HCT116 (cell line): ENCODE measurements around the gene CUBN. TPM values are rescaled to one million over a fixed set of nuclear protein-coding genes. Genes with fewer than 3 reads are reported as not detected.

Experiments used
- ATAC-seq: fragments of 200-7000 bp; cut with Tn5 transposase; 2 replicates; pipeline ENCODE4 v1.9.1; 2020; ENCODE audit warnings: mild to moderate bottlenecking, moderate library complexity
- BruUV-seq: library from RNA; stranded (reverse); fragments of 400-500 nt; replicated peaks from 2 replicates; lab custom pipeline; 2021; lab: Mats Ljungman, UMichigan
- CTCF ChIA-PET: fragments of 300-600 bp; sonication (Branson Sonifier 250); formaldehyde crosslinking; loops from one replicate; lab custom pipeline; 2021; ENCODE audit warnings: antibody characterized with exemption; lab: Charles Lee
- POLR2A ChIA-PET: fragments of 300-600, 350-600 bp; sonication (Branson Sonifier 250); formaldehyde crosslinking; loops from one replicate; lab custom pipeline; 2021; ENCODE audit warnings: antibody characterized with exemption; lab: Charles Lee
- RAD21 ChIA-PET, 2 experiments: fragments of 300-600 bp; sonication (Branson Sonifier 250); formaldehyde crosslinking; loops; one replicate each; lab custom pipeline; 2023; ENCODE audit warnings: low total read pairs in 2 of 2; ENCODE audit not compliant: uncharacterized antibody in 2 of 2, unreplicated experiment in 2 of 2, low non-redundant PET in 1 of 2; lab: Charles Lee
- DNase-seq: peaks from one replicate; pipeline ENCODE4 v3.0.0-alpha.2; 2010; ENCODE audit warnings: low read depth, low spot score
- H2AFZ ChIP-seq: fragments of 200-600 bp; shearing (Covaris generic), sonication (generic); 2 replicates; pipeline ENCODE4 v1.6.1; 2017; ENCODE audit warnings: low read depth, mixed run types, mixed read lengths, antibody characterized with exemption, low read length; ENCODE audit not compliant: poor library complexity, severe bottlenecking
- H3K27ac ChIP-seq: 2 replicates; pipeline ENCODE4 v1.5.1; 2012; ENCODE audit warnings: low read depth, low read length
- H3K27me3 ChIP-seq: fragments of 200-600 bp; sonication (generic); 2 replicates; pipeline ENCODE4 v1.6.1; 2016; ENCODE audit warnings: mixed run types, low read length, mixed read lengths; ENCODE audit not compliant: insufficient read depth
- H3K36me3 ChIP-seq, 2 experiments: fragments of 200-500 bp in 1 of 2; fragments of 200-600 bp in 1 of 2; sonication (Bioruptor generic) in 1 of 2; sonication (generic) in 1 of 2; 2 replicates each; pipeline versions ENCODE4 v1.5.1 to v1.6.1; 2014 to 2016; ENCODE audit warnings: low read length in 2 of 2, inconsistent platforms in 1 of 2, mixed read lengths in 1 of 2, mixed run types in 1 of 2; ENCODE audit not compliant: insufficient read depth in 2 of 2, control insufficient read depth in 1 of 2
- H3K4me1 ChIP-seq, 2 experiments: fragments of 200-600 bp in 1 of 2; sonication (generic) in 1 of 2; 2 replicates each; pipeline versions ENCODE4 v1.5.1 to v1.6.1; 2012 to 2017; ENCODE audit warnings: low read length in 2 of 2, inconsistent platforms in 1 of 2, mild to moderate bottlenecking in 1 of 2, mixed read lengths in 1 of 2, mixed run types in 1 of 2, moderate library complexity in 1 of 2; ENCODE audit not compliant: insufficient read depth in 2 of 2, control insufficient read depth in 1 of 2
- H3K4me2 ChIP-seq: fragments of 200-600 bp; sonication (generic); 2 replicates; pipeline ENCODE4 v1.6.1; 2017; ENCODE audit warnings: mixed run types, low read length, mixed read lengths
- H3K4me3 ChIP-seq, 2 experiments: fragments of 200-600 bp in 1 of 2; sonication (generic) in 1 of 2; replicated peaks in 1 of 2; 2 replicates each; pipeline ENCODE4 v1.5.1; 2011 to 2016; ENCODE audit warnings: low read length in 2 of 2, control low read depth in 1 of 2, low read depth in 1 of 2, mild to moderate bottlenecking in 1 of 2, mixed read lengths in 1 of 2, mixed run types in 1 of 2
- H3K79me2 ChIP-seq: fragments of 200-600 bp; sonication (generic); 2 replicates; pipeline ENCODE4 v1.6.1; 2017; ENCODE audit warnings: mild to moderate bottlenecking, mixed run types, low read length, moderate library complexity, mixed read lengths; ENCODE audit not compliant: insufficient read depth
- H3K9ac ChIP-seq: fragments of 200-600 bp; sonication (generic); 2 replicates; pipeline ENCODE4 v1.6.1; 2016; ENCODE audit warnings: low read length, mixed read lengths
- H3K9me2 ChIP-seq: fragments of 200-600 bp; sonication (generic), shearing (Covaris generic); 2 replicates; pipeline ENCODE4 v1.6.1; 2017; ENCODE audit warnings: mixed run types, mild to moderate bottlenecking, moderate library complexity; ENCODE audit not compliant: insufficient read depth
- H3K9me3 ChIP-seq, 2 experiments: fragments of 200-500 bp in 1 of 2; fragments of 200-600 bp in 1 of 2; sonication (Bioruptor generic) in 1 of 2; sonication (generic) in 1 of 2; 2 replicates each; pipeline ENCODE4 v1.6.1; 2014 to 2017; ENCODE audit warnings: low read length in 2 of 2, mixed read lengths in 2 of 2, inconsistent platforms in 1 of 2, low read depth in 1 of 2, mild to moderate bottlenecking in 1 of 2, mixed run types in 1 of 2, moderate library complexity in 1 of 2; ENCODE audit not compliant: control insufficient read depth in 1 of 2, insufficient read depth in 1 of 2
- H4K20me1 ChIP-seq: fragments of 200-600 bp; sonication (generic), shearing (Covaris generic); 2 replicates; pipeline ENCODE4 v1.6.1; 2017; ENCODE audit warnings: mixed run types, mild to moderate bottlenecking, moderate library complexity; ENCODE audit not compliant: insufficient read depth
- CTCF ChIP-seq, 3 experiments: fragments of 200-600 bp in 1 of 3; sonication (generic) in 1 of 3; IDR thresholded peaks in 2 of 3; conservative IDR thresholded peaks in 1 of 3; 2 replicates each; pipeline ENCODE4 v1.5.1; 2012 to 2017; ENCODE audit warnings: low read depth in 2 of 3, low read length in 2 of 3, antibody characterized with exemption in 1 of 3, borderline replicate concordance in 1 of 3, control low read depth in 1 of 3, mild to moderate bottlenecking in 1 of 3, mixed read lengths in 1 of 3, mixed run types in 1 of 3, moderate library complexity in 1 of 3; ENCODE audit not compliant: insufficient read depth in 1 of 3
- EGR1 ChIP-seq: IDR thresholded peaks from 2 replicates; pipeline ENCODE4 v1.6.1; 2012; ENCODE audit warnings: low read depth
- EZH2phosphoT487 ChIP-seq: fragments of 200-600 bp; IDR thresholded peaks from 2 replicates; pipeline ENCODE4 v1.6.1; 2018; ENCODE audit warnings: antibody characterized with exemption, borderline replicate concordance
- POLR2A ChIP-seq: IDR thresholded peaks from 2 replicates; pipeline ENCODE4 v1.7.0; 2011; ENCODE audit warnings: borderline replicate concordance; ENCODE audit not compliant: insufficient read depth, insufficient read length; ENCODE audit errors: extremely low read depth
- RAD21 ChIP-seq: IDR thresholded peaks from 2 replicates; pipeline ENCODE4 v1.6.1; 2012; ENCODE audit warnings: low read depth, mild to moderate bottlenecking
- SRF ChIP-seq: IDR thresholded peaks from 2 replicates; pipeline ENCODE4 v1.6.1; 2012; ENCODE audit warnings: low read depth
- ZFX ChIP-seq: fragments of 450-650 bp; IDR thresholded peaks from 2 replicates; pipeline ENCODE4 v1.6.1; 2017
- intact Hi-C: fragments of 100-400 bp; cut with micrococcal nuclease; formaldehyde crosslinking; loops from 2 replicates; pipeline ENCODE4 v1.10.0; 2022
- total RNA-seq: library from RNA; stranded (reverse); gene quantifications from one replicate; pipeline ENCODE4 v1.2.1, GENCODE V29; 2021; ENCODE audit not compliant: unreplicated experiment
- TF ChIP-seq, protein P1 (sequence below): IDR thresholded peaks from 2 replicates; pipeline ENCODE4 v1.6.1; 2012

The CUBN gene
- total RNA-seq, 1 experiment from 2014 or later, result 1.2 TPM

DNA sequence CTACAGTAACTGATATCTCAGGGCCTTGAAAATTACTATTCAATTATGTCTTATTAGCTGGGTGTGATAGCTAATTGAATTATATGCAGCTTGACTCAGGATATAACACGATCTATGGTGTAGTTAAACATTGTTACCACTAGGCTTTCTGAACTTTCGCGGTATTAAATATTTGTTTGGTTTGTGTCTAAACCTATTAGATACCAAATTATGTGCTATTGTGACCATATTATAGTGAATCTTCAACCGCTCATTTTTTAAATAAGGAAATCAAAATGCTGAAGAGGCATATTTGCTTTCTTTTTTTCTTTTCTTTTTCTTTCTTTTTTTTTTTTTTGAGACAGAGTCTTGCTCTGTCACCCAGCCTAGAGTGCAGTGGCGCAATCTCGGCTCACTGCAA lies 213.1 kb downstream of the CUBN start:
- no peaks in the 10 kb centered on the region for H3K79me2 ChIP-seq
- H3K27ac ChIP-seq, result no peak overlapping the region
- CTCF ChIA-PET, result interaction anchor here (0.5 to 0.8 kb wide), 2 partner anchors 9 to 314 kb away, joined by 3 read pairs; no protein-coding TSS in a partner anchor
- H3K9ac ChIP-seq, result no peak overlapping the region
- H3K9me3 ChIP-seq, result no peaks in the 10 kb centered on the region
- intact Hi-C loops, result no loop called here
- no peaks in the 10 kb centered on the region for H3K27me3 ChIP-seq
- peak; percentile 57 for ATAC-seq
- TF ChIP-seq RAD21, result no peak
- TF ChIP-seq, protein P1, sequence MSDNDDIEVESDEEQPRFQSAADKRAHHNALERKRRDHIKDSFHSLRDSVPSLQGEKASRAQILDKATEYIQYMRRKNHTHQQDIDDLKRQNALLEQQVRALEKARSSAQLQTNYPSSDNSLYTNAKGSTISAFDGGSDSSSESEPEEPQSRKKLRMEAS, result no peak
- TF ChIP-seq CTCF (IDR thresholded peaks at IDR 0.05 in 2 of 3, conservative IDR thresholded peaks at IDR 0.05 in 1 of 3; ENCODE audit: borderline replicate concordance in 1 of 3, insufficient read depth in 1 of 3, low read depth in 2 of 3, low read length in 2 of 3), result peak in 1 of 3 experiments; percentile 36; a peak in 2 of 6 replicates
- TF ChIP-seq ZFX, result no peak
- TF ChIP-seq EGR1, result no peak
- TF ChIP-seq, all 23 proteins: peak for 1
- Histone ChIP-seq H3K4me2 (no peak overlapping the region), H4K20me1 (no peaks in the 10 kb centered on the region), H3K4me3 (no peak overlapping the region), H3K36me3 (no peaks in the 10 kb centered on the region), H3K4me1 (no peaks in the 10 kb centered on the region), H3K9me2 (no peaks in the 10 kb centered on the region), H2AFZ (no peak overlapping the region)
- no peak for DNase-seq
- no TSS peak for BruUV-seq
- POLR2A ChIA-PET, result no interaction called here
- RAD21 ChIA-PET, result no interaction called here

GRCh38 chr10:16915300-16915699 lies 214.3 kb downstream of the CUBN start:
- Histone ChIP-seq H3K4me2 (no peak overlapping the region), H3K4me3 (no peak overlapping the region), H3K9ac (no peak overlapping the region), H3K79me2 (no peaks in the 10 kb centered on the region), H2AFZ (no peak overlapping the region), H3K9me2 (no peaks in the 10 kb centered on the region), H3K4me1 (no peaks in the 10 kb centered on the region), H3K27ac (no peak overlapping the region), H3K36me3 (no peaks in the 10 kb centered on the region), H3K9me3 (no peaks in the 10 kb centered on the region), H4K20me1 (no peaks in the 10 kb centered on the region), H3K27me3 (no peaks in the 10 kb centered on the region)
- no peak for TF ChIP-seq EZH2phosphoT487
- no peak for TF ChIP-seq POLR2A
- TF ChIP-seq EGR1, result no peak
- no peak for TF ChIP-seq SRF
- peak; percentile 10; the same call in 1 of the 2 replicates for TF ChIP-seq RAD21
- TF ChIP-seq CTCF (IDR thresholded peaks at IDR 0.05 in 2 of 3, conservative IDR thresholded peaks at IDR 0.05 in 1 of 3; ENCODE audit: borderline replicate concordance in 1 of 3, insufficient read depth in 1 of 3, low read depth in 2 of 3, low read length in 2 of 3), result 0 out of 6 replicates have a peak, but pooled peaks have one; percentile 5 to 26 (median 10)
- DNase-seq (no peak), ATAC-seq (0 out of 2 replicates have a peak, but pooled peaks have one; percentile 42)
- no TSS peak for BruUV-seq
- ChIA-PET CTCF (no interaction called here), POLR2A (interaction anchor here (1.1 kb wide), 1 partner anchor 23 kb away, joined by 4 read pairs; no protein-coding TSS in a partner anchor), RAD21 (no interaction called here)
- intact Hi-C loops, result no loop called here
